GM21723 (cell line): ENCODE measurements around the gene LRRC9.
"Not testable (repeated sequence)": the region's sequence is repeated elsewhere in the genome, so short reads cannot be mapped to it uniquely, and the experiment has no call there.

Source experiments
- ATAC-seq: cut with Tn5 transposase; IDR thresholded peaks from one replicate; pipeline ENCODE4 v1.9.1; 2021; ENCODE audit warnings: mild to moderate bottlenecking, moderate library complexity; ENCODE audit not compliant: unreplicated experiment

Gene LRRC9

GRCh38 chr14:59919570-59920377, at the start of gene LRRC9:
Gene LRRC9 (plus strand): TSS chr14:59920144.
- peak; percentile 20 for ATAC-seq

GRCh38 chr14:59870277-59871165, 49.4 kb upstream of the LRRC9 start, which contains the start of gene RTN1:
Gene RTN1 (minus strand): TSS chr14:59870776. CDS start chr14:59870630, 146 bp downstream.
- peak; percentile 89 for ATAC-seq

- ATAC-seq = peak; percentile 12
Measured at GRCh38 chr14:59871166-59871495, 48.8 kb upstream of the LRRC9 start.

GRCh38 chr14:59882957-59883356, 37.0 kb upstream of the LRRC9 start:
- ATAC-seq = no peak

GRCh38 chr14:59890676-59891075, 29.3 kb upstream of the LRRC9 start:
- ATAC-seq = no peak

GRCh38 chr14:59895721-59896120, 24.2 kb upstream of the LRRC9 start:
- ATAC-seq = no peak

GRCh38 chr14:59897757-59898383, 22.1 kb upstream of the LRRC9 start:
- no peak for ATAC-seq

- ATAC-seq = no peak
Measured at GRCh38 chr14:59900556-59900955, 19.4 kb upstream of the LRRC9 start.

GRCh38 chr14:59904184-59904583, 15.8 kb upstream of the LRRC9 start:
- ATAC-seq = no peak

GRCh38 chr14:59905188-59905587, 14.8 kb upstream of the LRRC9 start:
- no peak for ATAC-seq

- no peak for ATAC-seq
Measured at GRCh38 chr14:59912443-59912842, 7.5 kb upstream of the LRRC9 start.

- no peak for ATAC-seq
Measured at GRCh38 chr14:59913187-59913586, 6.8 kb upstream of the LRRC9 start.

GRCh38 chr14:59918824-59919569, 947 bp upstream of the LRRC9 start:
- ATAC-seq = peak; percentile 73

- no peak for ATAC-seq
Measured at GRCh38 chr14:59920378-59920683, 387 bp downstream of the LRRC9 start.

GRCh38 chr14:59925797-59926196, 5.9 kb downstream of the LRRC9 start:
- ATAC-seq = no peak

- ATAC-seq = peak; percentile 50
Measured at GRCh38 chr14:59926534-59926933, 6.6 kb downstream of the LRRC9 start.

- ATAC-seq = no peak
Measured at GRCh38 chr14:59931237-59931636, 11.3 kb downstream of the LRRC9 start.

- ATAC-seq = no peak
Measured at GRCh38 chr14:59936145-59936544, 16.2 kb downstream of the LRRC9 start.

GRCh38 chr14:59939828-59940227, 19.9 kb downstream of the LRRC9 start:
- peak; percentile 78 for ATAC-seq

GRCh38 chr14:59942296-59942862, 22.4 kb downstream of the LRRC9 start:
- not testable (repeated sequence) for ATAC-seq

- no peak for ATAC-seq
Measured at GRCh38 chr14:59944909-59945308, 25.0 kb downstream of the LRRC9 start.
